Activated CD4-positive, CD25-positive, alpha-beta regulatory T cell treated with anti-CD3 and anti-CD28 coated beads, Interleukin-2, amount 50 U/mL, for 24 hours (primary cell): ENCODE results near the gene SERPINF2.
"Not testable (repeated sequence)": the region's sequence is repeated elsewhere in the genome, so short reads cannot be mapped to it uniquely, and the experiment has no call there.

ENCODE experiments used
- ATAC-seq, 2 donors: fragments of 150-1000 bp; cut with Tn5 transposase; one replicate each; pipeline ENCODE4 v1.10.0; 2021; ENCODE audit warnings: mild to moderate bottlenecking in 1 of 2, moderate library complexity in 1 of 2

SERPINF2 gene

DNA sequence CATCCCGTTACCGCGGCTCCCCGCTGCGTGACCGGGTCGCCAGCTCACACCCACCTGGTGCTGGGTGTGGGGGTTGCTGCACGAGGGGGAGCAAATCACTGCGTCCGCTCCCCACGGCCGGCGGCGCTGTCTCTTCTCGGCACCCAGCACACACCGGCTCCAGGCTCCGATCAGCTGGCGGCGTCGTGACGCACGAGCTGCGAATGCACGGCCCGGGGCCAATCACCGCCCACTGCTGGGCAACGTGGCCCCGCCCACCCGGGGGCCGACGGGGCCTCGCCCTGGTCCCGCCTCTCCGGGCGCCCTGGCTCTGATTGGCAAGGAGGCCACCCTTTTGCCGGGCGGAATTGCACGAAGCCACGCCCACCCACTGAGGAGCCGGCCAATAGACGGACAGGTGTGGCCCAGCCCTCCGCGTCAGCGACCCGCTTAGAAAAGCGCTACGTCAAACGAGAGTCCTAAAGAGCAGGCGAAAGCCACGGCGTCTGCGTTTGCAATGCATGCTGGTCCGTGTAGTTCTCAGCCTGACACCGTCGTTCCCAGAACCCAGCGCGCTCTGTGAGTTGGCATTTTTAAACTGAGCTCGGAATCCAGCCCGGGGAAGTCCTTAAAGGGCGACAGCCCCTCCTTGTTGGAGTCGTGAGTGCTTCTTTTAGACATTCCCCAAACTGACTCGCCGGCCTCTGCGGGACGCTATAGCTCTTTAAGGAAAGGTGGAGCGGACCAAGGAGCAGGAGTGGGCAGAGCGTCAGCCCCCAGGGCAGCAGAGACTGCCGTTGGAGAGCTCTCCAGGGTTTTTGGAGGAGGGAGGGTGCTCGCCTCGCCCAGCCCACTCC, 26.4 kb upstream of the SERPINF2 start:
- peak; percentile 87 to 92 for ATAC-seq

DNA sequence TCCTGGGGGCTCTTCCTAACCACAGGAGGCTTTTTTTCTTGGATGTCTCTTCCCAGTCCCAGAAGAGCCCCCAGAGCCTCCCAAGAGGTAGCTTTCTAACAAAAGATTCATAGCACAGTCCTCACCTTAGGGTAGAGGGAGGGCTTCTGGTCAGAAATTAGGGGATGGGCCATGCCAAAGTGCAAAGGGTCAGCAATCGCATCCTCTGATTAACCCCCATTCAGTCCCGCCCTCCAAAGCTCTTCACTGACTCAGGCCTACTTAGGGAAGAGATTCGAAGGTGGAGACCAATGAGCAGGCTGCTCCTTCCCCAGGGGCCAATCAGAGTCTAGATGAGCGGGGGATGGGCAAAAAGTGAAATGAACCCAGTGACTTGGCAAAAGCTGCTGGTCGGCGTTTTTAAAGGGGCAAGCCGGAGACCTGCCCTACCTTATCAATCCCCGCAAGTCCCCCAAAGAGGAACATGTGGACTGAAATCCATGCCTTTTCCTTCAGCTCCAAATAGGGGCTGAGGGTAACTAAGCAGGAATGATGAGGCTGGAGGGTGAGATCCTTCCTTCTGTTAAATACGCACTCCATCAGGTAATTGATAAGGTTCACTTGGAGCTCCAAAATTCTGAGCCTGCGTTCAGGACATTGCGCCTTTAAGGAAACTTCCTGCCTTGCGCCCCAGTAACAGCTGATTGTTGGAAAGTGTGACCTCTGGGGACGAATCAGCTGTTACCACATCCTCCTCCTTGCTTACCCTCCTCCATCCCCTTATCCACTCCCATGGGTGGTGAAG, 25.6 kb upstream of the SERPINF2 start:
- ATAC-seq: peak; percentile 70 to 73

DNA sequence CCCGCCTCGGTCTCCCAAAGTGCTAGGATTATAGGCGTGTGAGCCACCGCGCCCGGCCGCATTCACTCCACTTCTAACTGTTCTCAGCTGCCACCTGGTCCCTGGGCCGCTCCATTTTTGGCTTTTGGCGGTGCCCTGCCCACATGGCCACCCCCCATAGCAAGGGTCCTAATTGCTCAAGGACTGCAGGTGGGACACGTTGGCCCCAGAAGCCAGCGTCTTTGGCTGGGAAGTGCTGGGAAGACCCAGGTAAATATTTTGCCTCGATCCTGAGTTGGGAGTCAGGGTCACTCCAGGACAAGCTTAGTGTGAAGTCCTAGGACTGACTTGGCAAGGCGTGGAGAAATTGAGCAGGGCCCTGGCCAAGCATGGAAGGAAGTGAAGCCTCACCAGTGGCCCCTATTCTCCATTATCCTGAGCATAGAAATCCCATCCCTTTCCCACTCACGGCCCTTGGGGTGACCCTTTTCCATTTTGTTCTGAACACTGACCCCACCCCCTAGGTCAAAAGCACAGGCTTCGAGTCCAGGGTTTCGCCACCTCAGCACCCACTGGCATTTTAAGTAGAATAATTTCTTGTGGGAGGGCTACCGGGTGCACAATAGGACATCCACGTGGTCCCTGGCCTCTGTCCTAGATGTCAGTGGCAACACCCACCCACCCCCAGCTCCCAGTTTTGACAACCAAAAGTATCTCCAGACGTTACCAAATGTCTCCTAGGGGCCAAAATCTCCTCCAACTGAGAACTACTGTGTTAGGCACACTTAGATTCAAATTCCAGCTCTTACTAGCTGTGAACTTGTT, 24.1 kb upstream of the SERPINF2 start:
- ATAC-seq: no peak

- ATAC-seq: no peak
Observed at GRCh38 chr17:1720856-1721386, 21.8 kb upstream of the SERPINF2 start.

- not testable (repeated sequence) for ATAC-seq
Observed at GRCh38 chr17:1722022-1722421, 20.6 kb upstream of the SERPINF2 start.

DNA sequence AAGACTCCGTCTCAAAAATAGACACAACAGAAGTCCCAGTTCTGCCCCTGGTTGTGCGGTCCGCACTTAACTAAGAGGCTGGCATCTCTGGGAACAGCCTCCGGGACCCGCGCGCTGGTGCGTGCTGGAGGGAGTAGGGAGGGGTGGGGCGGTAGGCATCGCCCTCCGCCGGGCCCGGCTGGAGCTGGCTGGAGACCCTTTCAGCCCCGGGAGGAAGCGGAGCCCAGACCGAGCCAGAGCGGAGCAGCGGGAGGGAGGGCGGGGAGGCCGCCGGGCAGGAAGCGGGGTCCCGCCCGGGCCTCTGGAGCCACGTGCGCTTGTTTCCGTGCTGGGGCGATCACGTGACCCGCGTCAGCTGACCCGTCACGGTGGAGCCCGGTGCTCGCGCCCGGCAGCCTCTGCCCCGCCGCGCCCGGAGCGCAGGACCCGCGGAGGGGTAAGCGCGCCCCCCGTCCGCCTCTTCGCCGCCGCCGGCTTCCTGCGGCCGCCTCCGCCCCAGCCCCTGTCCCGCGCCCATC, 18.3 kb upstream of the SERPINF2 start, which contains the start of gene WDR81:
WDR81 (plus strand) TSS at position 354 of the 518 bp plus-strand sequence. CDS start 256 bp downstream, outside the sequence.
- peak; percentile 85 to 86 for ATAC-seq

DNA sequence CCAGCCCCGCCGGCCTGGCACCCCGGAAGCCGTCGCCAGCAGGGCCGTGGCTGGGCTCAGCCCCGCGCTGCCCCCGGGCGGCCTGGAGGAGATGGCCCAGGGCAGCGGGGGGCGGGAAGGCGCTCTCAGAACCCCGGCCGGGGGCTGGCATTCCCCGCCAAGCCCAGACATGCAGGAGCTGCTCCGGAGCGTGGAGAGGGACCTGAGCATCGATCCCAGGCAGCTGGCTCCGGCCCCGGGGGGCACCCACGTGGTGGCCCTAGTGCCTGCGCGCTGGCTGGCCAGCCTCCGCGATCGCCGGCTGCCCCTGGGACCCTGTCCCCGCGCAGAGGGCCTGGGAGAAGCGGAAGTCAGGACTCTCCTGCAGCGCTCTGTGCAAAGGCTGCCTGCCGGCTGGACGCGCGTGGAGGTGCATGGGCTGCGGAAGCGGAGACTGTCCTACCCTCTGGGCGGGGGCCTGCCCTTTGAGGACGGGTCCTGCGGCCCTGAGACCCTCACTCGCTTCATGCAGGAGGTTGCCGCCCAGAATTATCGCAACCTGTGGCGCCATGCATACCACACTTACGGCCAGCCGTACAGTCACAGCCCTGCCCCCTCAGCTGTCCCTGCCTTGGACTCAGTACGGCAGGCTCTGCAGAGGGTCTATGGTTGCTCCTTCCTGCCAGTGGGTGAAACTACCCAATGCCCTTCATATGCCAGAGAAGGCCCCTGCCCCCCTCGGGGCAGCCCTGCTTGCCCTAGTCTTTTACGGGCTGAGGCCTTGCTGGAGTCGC, 17.6 kb upstream of the SERPINF2 start:
- ATAC-seq: peak; percentile 64 to 68

DNA sequence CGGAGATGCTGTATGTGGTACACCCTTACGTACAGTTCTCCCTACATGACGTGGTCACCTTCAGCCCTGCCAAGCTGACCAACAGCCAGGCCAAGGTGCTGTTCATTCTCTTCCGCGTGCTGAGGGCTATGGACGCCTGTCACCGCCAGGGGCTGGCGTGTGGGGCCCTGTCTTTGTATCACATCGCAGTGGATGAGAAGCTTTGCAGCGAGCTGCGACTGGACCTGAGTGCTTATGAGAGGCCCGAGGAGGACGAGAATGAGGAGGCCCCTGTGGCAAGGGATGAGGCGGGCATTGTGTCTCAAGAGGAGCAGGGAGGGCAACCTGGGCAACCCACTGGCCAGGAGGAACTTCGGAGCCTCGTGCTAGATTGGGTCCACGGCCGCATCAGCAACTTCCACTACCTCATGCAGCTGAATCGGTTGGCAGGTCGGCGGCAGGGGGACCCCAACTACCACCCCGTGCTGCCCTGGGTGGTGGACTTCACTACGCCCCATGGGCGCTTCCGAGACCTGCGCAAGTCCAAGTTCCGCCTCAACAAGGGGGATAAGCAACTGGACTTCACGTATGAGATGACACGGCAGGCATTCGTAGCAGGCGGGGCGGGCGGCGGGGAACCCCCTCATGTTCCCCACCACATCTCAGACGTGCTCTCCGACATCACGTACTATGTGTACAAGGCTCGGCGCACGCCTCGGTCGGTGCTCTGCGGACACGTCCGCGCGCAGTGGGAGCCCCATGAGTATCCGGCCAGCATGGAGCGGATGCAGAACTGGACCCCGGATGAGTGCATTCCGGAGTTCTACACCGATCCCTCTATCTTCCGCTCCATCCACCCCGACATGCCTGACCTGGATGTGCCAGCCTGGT, 16.8 kb upstream of the SERPINF2 start:
- ATAC-seq: no peak

DNA sequence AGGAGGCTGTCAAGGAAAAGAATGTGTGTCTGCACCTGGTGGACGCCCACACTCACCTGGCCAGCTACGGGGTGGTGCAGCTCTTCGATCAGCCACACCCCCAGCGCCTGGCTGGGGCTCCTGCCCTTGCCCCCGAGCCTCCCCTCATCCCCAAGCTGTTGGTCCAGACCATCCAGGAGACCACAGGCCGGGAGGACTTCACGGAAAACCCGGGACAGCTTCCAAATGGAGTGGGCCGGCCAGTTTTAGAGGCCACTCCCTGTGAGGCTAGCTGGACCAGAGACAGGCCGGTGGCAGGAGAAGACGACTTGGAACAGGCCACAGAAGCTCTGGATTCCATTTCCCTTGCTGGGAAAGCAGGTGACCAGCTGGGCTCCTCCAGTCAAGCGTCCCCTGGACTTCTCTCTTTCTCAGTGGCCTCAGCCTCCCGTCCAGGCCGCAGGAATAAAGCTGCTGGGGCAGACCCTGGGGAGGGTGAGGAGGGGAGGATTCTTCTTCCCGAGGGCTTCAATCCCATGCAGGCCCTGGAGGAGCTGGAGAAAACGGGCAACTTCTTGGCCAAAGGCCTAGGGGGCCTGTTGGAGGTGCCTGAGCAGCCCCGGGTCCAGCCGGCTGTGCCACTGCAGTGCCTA, 15.9 kb upstream of the SERPINF2 start:
- no peak for ATAC-seq

- no peak for ATAC-seq
Observed at GRCh38 chr17:1727258-1727789, 15.3 kb upstream of the SERPINF2 start.

DNA sequence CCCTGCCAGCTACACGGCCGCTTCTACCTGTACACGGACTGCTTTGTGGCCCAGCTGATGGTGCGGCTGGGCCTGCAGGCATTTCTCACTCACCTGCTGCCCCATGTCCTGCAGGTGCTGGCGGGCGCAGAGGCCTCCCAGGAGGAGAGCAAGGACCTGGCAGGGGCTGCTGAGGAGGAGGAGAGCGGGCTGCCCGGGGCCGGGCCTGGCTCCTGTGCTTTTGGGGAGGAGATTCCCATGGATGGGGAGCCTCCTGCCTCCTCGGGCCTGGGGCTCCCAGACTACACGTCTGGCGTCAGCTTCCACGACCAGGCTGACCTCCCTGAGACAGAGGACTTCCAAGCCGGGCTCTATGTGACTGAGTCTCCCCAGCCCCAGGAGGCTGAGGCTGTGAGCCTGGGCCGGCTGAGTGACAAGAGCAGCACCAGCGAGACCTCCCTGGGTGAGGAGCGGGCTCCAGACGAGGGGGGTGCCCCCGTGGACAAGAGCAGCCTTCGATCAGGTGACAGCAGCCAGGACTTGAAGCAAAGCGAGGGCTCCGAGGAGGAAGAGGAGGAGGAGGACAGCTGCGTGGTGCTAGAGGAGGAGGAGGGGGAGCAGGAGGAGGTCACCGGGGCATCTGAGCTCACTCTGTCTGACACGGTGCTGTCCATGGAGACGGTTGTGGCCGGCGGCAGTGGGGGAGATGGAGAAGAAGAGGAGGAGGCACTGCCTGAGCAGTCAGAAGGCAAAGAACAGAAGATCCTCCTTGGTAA, 14.6 kb upstream of the SERPINF2 start:
- no peak for ATAC-seq

DNA sequence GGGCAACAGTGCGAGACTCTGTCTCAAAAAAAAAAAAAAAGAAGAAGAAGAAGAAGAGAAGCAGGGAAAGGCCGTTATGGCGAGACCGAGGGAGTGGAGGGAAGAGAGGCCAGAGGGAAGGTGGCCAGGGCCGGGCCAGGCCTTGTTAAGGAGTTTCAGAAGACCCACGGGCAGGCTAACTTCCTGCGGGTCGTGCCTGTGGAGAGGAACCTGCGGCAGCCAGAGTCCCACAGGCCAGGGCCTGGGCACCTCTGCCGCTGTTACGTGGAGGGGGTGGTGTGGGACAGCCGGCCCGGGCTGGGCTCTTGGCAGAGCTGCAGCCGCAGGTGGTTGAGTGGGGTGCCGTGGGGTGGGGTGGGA, 12.7 kb upstream of the SERPINF2 start:
- ATAC-seq: no peak

DNA sequence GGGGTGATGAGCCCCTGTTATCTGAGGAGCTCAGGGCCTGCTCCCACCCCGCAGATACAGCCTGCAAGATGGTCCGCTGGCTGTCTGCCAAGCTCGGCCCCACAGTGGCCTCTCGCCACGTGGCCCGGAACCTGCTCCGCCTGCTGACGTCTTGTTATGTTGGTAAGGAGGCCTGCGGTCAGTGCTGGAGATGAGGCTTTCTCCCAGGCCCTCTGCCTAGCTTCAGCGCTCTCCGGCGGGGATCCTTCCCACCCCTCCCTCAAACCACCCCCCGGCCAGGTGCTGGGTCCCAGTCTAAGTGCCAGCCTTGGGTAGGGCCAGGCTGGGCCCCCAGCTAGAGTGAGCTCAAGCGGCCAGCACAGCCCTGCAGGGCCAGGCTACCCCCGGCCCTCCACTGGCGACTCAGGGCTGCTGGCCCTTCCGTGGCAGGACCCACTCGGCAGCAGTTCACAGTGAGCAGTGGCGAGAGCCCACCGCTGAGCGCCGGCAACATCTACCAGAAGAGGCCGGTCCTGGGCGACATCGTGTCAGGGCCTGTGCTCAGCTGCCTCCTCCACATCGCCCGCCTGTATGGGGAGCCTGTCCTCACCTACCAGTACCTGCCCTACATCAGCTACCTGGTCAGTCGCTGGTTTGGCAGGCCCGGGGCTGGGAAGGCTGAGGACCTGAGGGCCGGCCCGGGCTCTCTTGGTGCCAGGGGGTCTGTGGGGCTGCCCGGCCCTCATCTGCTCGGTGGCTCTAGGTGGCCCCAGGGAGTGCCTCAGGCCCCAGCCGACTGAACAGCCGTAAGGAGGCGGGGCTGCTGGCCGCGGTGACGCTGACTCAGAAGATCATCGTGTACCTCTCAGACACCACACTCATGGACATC, 12.1 kb upstream of the SERPINF2 start:
- ATAC-seq: no peak

DNA sequence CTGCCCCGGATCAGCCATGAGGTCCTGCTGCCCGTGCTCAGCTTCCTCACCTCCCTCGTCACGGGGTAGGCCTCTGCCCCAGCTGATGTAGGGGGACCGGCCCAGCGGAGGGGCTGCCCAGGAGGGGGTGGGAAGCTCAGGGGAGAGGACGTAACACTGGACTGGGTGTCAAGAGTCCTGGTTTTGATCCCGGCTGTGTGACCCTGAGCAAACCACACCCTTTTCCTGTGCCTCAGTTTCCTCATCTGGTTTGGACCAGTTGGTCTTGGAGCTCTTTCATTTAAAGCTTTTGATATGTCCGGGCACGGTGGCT, 11.5 kb upstream of the SERPINF2 start:
- no peak for ATAC-seq

DNA sequence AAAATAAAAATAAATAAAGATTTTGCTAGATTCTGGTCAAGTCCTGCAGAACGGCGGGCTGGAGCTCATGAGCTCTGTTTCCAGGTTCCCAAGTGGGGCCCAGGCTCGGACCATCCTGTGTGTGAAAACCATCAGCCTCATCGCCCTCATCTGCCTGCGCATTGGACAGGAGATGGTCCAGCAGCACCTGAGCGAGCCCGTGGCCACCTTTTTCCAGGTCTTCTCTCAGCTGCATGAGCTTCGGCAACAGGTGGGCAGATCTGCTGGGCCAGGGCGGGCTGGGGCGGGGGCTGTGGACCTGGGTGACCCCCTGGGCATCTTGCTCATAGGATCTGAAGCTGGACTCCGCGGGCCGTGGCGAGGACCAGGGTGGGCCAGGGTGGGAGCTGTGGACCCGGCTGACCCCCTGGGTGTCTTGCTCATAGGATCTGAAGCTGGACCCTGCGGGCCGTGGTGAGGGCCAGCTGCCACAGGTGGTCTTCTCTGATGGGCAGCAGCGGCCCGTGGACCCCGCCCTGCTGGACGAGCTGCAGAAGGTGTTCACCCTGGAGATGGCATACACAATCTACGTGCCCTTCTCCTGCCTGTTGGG, 10.3 kb upstream of the SERPINF2 start:
- no peak for ATAC-seq

- no peak for ATAC-seq
Observed at GRCh38 chr17:1732833-1733321, 9.8 kb upstream of the SERPINF2 start.

DNA sequence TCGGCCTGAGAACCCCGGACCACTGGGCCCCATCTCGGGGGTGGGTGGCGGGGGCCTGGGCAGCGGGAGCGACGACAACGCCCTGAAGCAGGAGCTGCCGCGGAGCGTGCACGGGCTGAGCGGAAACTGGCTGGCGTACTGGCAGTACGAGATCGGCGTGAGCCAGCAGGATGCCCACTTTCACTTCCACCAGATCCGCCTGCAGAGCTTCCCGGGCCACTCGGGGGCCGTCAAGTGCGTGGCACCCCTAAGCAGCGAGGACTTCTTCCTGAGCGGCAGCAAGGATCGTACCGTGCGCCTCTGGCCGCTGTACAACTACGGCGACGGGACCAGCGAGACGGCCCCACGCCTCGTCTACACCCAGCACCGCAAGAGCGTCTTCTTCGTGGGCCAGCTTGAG, 8.9 kb upstream of the SERPINF2 start:
- ATAC-seq: no peak

DNA sequence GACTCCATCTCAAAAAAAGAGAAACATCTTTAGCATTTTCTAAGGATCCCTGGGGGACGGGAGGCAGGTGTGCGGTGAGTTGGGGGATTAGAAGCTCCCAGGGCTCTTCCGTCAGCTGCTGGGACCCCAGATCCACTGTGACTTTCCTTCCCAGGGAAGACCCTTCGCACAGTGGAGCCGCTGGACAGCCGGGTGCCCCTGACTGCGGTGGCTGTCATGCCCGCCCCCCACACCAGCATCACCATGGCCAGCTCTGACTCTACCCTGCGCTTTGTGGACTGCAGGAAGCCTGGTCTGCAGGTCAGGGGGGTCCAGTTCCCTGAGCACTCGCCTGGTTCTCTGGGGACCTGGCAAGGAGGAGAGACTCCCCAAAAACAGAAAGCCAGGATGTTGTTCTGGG, 7.3 kb upstream of the SERPINF2 start:
- ATAC-seq: no peak
